Mesendoderm (in vitro differentiated cells): ENCODE results near the gene ATG7. TPM values are rescaled to one million over a fixed set of nuclear protein-coding genes. Genes with fewer than 3 reads are reported as not detected.

Experiments
- DNase-seq: peaks from one replicate; pipeline ENCODE4 v3.0.0; 2013
- H2AK5ac ChIP-seq: 2 replicates; pipeline ENCODE4 v1.6.1; 2013; ENCODE audit warnings: low read length, inconsistent platforms
- H2BK120ac ChIP-seq: 2 replicates; pipeline ENCODE4 v1.6.1; 2013; ENCODE audit warnings: low read depth, mild to moderate bottlenecking, low read length, moderate library complexity, mixed read lengths
- H2BK15ac ChIP-seq: replicated peaks from 2 replicates; pipeline ENCODE4 v1.6.1; 2013; ENCODE audit warnings: low read depth, mild to moderate bottlenecking, moderate library complexity
- H2BK5ac ChIP-seq: 2 replicates; pipeline ENCODE4 v1.6.1; 2013; ENCODE audit warnings: low read length, inconsistent platforms
- H3K18ac ChIP-seq: 2 replicates; pipeline ENCODE4 v1.6.1; 2013; ENCODE audit warnings: mild to moderate bottlenecking, low read length, mixed read lengths
- H3K23ac ChIP-seq: one replicate; pipeline ENCODE4 v1.6.1; 2013; ENCODE audit warnings: low read length
- H3K27ac ChIP-seq: 2 replicates; pipeline ENCODE4 v1.5.1; 2013; ENCODE audit warnings: low read depth, mild to moderate bottlenecking, inconsistent platforms, low read length, moderate library complexity
- H3K27me3 ChIP-seq: 2 replicates; pipeline ENCODE4 v1.6.1; 2013; ENCODE audit warnings: low read length, control low read depth, mild to moderate bottlenecking, inconsistent platforms; ENCODE audit not compliant: insufficient read depth, poor library complexity
- H3K36me3 ChIP-seq: 2 replicates; pipeline ENCODE4 v1.6.1; 2013; ENCODE audit warnings: low read length, inconsistent platforms; ENCODE audit not compliant: control insufficient read depth, insufficient read depth
- H3K4ac ChIP-seq: one replicate; pipeline ENCODE4 v1.6.1; 2013; ENCODE audit warnings: low read depth, mild to moderate bottlenecking, low read length, moderate library complexity
- H3K4me1 ChIP-seq: 2 replicates; pipeline ENCODE4 v1.6.1; 2013; ENCODE audit warnings: low read depth, low read length, inconsistent platforms; ENCODE audit not compliant: control insufficient read depth
- H3K4me2 ChIP-seq: 2 replicates; pipeline ENCODE4 v1.6.1; 2013; ENCODE audit warnings: low read length
- H3K4me3 ChIP-seq: 2 replicates; pipeline ENCODE4 v1.5.1; 2013; ENCODE audit warnings: mild to moderate bottlenecking, low read length
- H3K56ac ChIP-seq: one replicate; pipeline ENCODE4 v1.6.1; 2013; ENCODE audit warnings: low read length
- H3K79me1 ChIP-seq: 2 replicates; pipeline ENCODE4 v1.6.1; 2013; ENCODE audit warnings: low read length, inconsistent platforms
- H3K79me2 ChIP-seq: 2 replicates; pipeline ENCODE4 v1.6.1; 2013; ENCODE audit warnings: mild to moderate bottlenecking, low read length; ENCODE audit not compliant: control insufficient read depth, insufficient read depth
- H3K9ac ChIP-seq: 2 replicates; pipeline ENCODE4 v1.6.1; 2013; ENCODE audit warnings: low read length, inconsistent platforms
- H4K5ac ChIP-seq: one replicate; pipeline ENCODE4 v1.6.1; 2013; ENCODE audit warnings: low read length
- H4K8ac ChIP-seq: one replicate; pipeline ENCODE4 v1.6.1; 2013; ENCODE audit warnings: low read depth, mild to moderate bottlenecking, control low read depth, low read length, moderate library complexity
- WGBS: extraction: QIAGEN DNeasy Blood & Tissue Kit; methylation state at CpG from one replicate; pipeline ENCODE4 v1.1.7; 2013; ENCODE audit warnings: low lambda C conversion rate, missing lambda C conversion rate; ENCODE audit not compliant: insufficient coverage; ENCODE audit errors: extremely low coverage; 5-methylcytosine and 5-hydroxymethylcytosine counted together
- polyA plus RNA-seq, 2 experiments: library from polyadenylated mRNA; stranded (reverse); fragments of 200-250 nt; gene quantifications; one replicate each; pipeline ENCODE4 v1.2.3, GENCODE V29; 2013

The ATG7 gene, protein sequence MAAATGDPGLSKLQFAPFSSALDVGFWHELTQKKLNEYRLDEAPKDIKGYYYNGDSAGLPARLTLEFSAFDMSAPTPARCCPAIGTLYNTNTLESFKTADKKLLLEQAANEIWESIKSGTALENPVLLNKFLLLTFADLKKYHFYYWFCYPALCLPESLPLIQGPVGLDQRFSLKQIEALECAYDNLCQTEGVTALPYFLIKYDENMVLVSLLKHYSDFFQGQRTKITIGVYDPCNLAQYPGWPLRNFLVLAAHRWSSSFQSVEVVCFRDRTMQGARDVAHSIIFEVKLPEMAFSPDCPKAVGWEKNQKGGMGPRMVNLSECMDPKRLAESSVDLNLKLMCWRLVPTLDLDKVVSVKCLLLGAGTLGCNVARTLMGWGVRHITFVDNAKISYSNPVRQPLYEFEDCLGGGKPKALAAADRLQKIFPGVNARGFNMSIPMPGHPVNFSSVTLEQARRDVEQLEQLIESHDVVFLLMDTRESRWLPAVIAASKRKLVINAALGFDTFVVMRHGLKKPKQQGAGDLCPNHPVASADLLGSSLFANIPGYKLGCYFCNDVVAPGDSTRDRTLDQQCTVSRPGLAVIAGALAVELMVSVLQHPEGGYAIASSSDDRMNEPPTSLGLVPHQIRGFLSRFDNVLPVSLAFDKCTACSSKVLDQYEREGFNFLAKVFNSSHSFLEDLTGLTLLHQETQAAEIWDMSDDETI
- polyA plus RNA-seq (2013, experiment 1 of 2) = 10.9 TPM
- polyA plus RNA-seq (2013, experiment 2 of 2) = 11.5 TPM

DNA sequence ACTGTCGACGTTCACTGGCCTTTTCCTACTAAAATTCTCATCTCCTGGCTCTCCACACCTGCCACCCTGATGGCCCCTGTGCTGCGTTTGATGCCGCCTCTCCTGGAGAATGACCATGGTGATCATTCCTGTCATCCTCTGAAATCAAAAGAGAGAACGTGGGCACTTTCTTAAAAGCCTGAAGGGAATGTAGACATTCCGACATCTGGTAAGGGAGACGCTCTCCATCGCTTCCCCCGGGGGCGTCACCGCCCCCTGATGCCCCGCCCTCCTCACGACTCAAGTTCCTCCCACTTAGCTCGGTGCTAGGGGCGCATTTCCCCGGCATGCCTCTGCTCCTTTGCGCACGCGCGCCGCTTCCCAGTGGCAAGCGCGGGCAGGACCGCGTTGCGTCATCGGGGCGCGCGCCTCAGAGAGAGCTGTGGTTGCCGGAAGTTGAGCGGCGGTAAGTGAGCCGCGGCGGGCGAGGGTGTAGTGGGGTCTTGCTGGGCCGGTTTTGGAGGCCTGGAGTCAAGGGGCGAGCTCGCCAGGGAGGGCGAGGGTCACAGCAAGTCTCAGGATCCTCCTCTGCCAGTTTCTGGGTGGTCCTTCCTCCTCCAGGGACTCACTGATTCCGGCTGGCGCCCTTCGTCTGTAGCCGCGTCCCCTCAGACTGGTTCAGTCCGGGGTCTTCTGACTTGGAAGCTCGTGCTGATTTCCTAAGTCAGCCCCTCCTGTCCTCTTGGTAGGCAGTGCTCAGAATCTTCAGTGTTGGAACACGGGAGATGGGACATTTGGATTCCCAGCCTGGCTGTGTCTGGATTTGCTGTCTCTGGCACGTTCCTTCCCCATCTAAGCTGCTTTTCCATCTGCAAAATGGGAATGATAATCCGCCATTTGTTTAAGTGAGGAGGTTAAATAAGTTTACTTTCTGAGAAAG is at the start of gene ATG7:
Gene ATG7 (plus strand): TSS at position 412 of the 919 bp plus-strand sequence. CDS start 26,299 bp downstream, outside the sequence.
- no peak within 1 kb of the TSS for H2BK120ac ChIP-seq
- peak; percentile 98 for DNase-seq
- no peaks in the 10 kb centered on the region for H3K27me3 ChIP-seq
- no peaks in the 10 kb centered on the region for H3K36me3 ChIP-seq
- no peak within 1 kb of the TSS for H4K8ac ChIP-seq
- no peak within 1 kb of the TSS for H3K4ac ChIP-seq
- H3K4me3 ChIP-seq = peak within 1 kb of the TSS; percentile 95
- peaks cover 2% of the 10 kb centered on the region for H3K4me1 ChIP-seq
- H3K79me1 ChIP-seq = peaks cover 11% of the 10 kb centered on the region
- H3K18ac ChIP-seq = no peak within 1 kb of the TSS
- peak within 1 kb of the TSS; percentile 80 for H3K4me2 ChIP-seq
- WGBS = no CpG with 5 or more reads among the region's 51 CpGs
- H4K5ac ChIP-seq = peak within 1 kb of the TSS; percentile 86
- peak within 1 kb of the TSS; percentile 98 for H3K56ac ChIP-seq
- peaks cover 9% of the 10 kb centered on the region for H3K79me2 ChIP-seq
- H3K23ac ChIP-seq = no peak within 1 kb of the TSS
- peak within 1 kb of the TSS; percentile 95 for H3K9ac ChIP-seq
- no peak within 1 kb of the TSS for H3K27ac ChIP-seq
- H2AK5ac ChIP-seq = no peak within 1 kb of the TSS
- H2BK15ac ChIP-seq = no peak within 1 kb of the TSS
- no peak within 1 kb of the TSS for H2BK5ac ChIP-seq

- H3K56ac ChIP-seq = no peak overlapping the region
- H2AK5ac ChIP-seq = no peak overlapping the region
- H3K9ac ChIP-seq = no peak overlapping the region
- H4K8ac ChIP-seq = no peak overlapping the region
- H3K27ac ChIP-seq = no peak overlapping the region
- no peaks in the 10 kb centered on the region for H3K79me2 ChIP-seq
- no peaks in the 10 kb centered on the region for H3K36me3 ChIP-seq
- H3K4me1 ChIP-seq = no peaks in the 10 kb centered on the region
- no peak overlapping the region for H4K5ac ChIP-seq
- DNase-seq = no peak
- no peak overlapping the region for H3K4ac ChIP-seq
- no peak overlapping the region for H3K18ac ChIP-seq
- no peak overlapping the region for H3K4me3 ChIP-seq
- no peaks in the 10 kb centered on the region for H3K27me3 ChIP-seq
- no peak overlapping the region for H2BK15ac ChIP-seq
- H3K4me2 ChIP-seq = no peak overlapping the region
- no peak overlapping the region for H2BK120ac ChIP-seq
- H2BK5ac ChIP-seq = no peak overlapping the region
- no CpG with 5 or more reads among the region's 3 CpGs for WGBS
- no peak overlapping the region for H3K23ac ChIP-seq
- no peaks in the 10 kb centered on the region for H3K79me1 ChIP-seq
Observed at GRCh38 chr3:11224010-11224409, 48.2 kb upstream of the ATG7 start.

GRCh38 chr3:11224870-11225229 is 47.3 kb upstream of the ATG7 start:
- Histone ChIP-seq H3K79me2 (no peaks in the 10 kb centered on the region), H3K4ac (no peak overlapping the region), H3K18ac (no peak overlapping the region), H4K5ac (no peak overlapping the region), H3K27ac (no peak overlapping the region), H3K36me3 (no peaks in the 10 kb centered on the region), H2AK5ac (no peak overlapping the region), H2BK15ac (no peak overlapping the region), H3K4me2 (no peak overlapping the region), H3K4me3 (no peak overlapping the region), H2BK5ac (no peak overlapping the region), H4K8ac (no peak overlapping the region), H3K27me3 (no peaks in the 10 kb centered on the region), H3K56ac (no peak overlapping the region), H3K4me1 (no peaks in the 10 kb centered on the region), H3K23ac (no peak overlapping the region), H3K9ac (no peak overlapping the region), H3K79me1 (no peaks in the 10 kb centered on the region), H2BK120ac (no peak overlapping the region)
- WGBS = no CpG with 5 or more reads among the region's 3 CpGs
- no peak for DNase-seq

- Histone ChIP-seq H4K8ac (no peak overlapping the region), H2AK5ac (no peak overlapping the region), H3K4me2 (no peak overlapping the region), H3K18ac (no peak overlapping the region), H3K4me3 (no peak overlapping the region), H3K79me1 (no peaks in the 10 kb centered on the region), H2BK120ac (no peak overlapping the region), H3K4ac (no peak overlapping the region), H3K27me3 (no peaks in the 10 kb centered on the region), H3K79me2 (no peaks in the 10 kb centered on the region), H4K5ac (no peak overlapping the region), H3K56ac (no peak overlapping the region), H2BK5ac (no peak overlapping the region), H3K9ac (no peak overlapping the region), H2BK15ac (no peak overlapping the region), H3K27ac (no peak overlapping the region), H3K4me1 (no peaks in the 10 kb centered on the region), H3K23ac (no peak overlapping the region), H3K36me3 (no peaks in the 10 kb centered on the region)
- WGBS = no CpG with 5 or more reads among the region's 6 CpGs
- no peak for DNase-seq
Observed at GRCh38 chr3:11226042-11226370, 46.2 kb upstream of the ATG7 start.

GRCh38 chr3:11228041-11228440 is 44.2 kb upstream of the ATG7 start:
- no peak overlapping the region for H2BK5ac ChIP-seq
- no peaks in the 10 kb centered on the region for H3K79me2 ChIP-seq
- no peaks in the 10 kb centered on the region for H3K4me1 ChIP-seq
- no peak overlapping the region for H3K4me3 ChIP-seq
- H3K27me3 ChIP-seq = no peaks in the 10 kb centered on the region
- H3K79me1 ChIP-seq = no peaks in the 10 kb centered on the region
- no peak overlapping the region for H3K27ac ChIP-seq
- H4K5ac ChIP-seq = no peak overlapping the region
- no peak overlapping the region for H3K56ac ChIP-seq
- no peak overlapping the region for H3K4ac ChIP-seq
- H3K4me2 ChIP-seq = no peak overlapping the region
- no peaks in the 10 kb centered on the region for H3K36me3 ChIP-seq
- no peak overlapping the region for H2BK15ac ChIP-seq
- H3K9ac ChIP-seq = no peak overlapping the region
- no peak overlapping the region for H3K23ac ChIP-seq
- no peak overlapping the region for H3K18ac ChIP-seq
- DNase-seq = no peak
- WGBS = no CpG with 5 or more reads among the region's 4 CpGs
- H4K8ac ChIP-seq = no peak overlapping the region
- H2AK5ac ChIP-seq = no peak overlapping the region
- H2BK120ac ChIP-seq = no peak overlapping the region
